Fibroblast of the aortic adventitia (primary cell): ENCODE results near the gene SLC25A44. TPM values are rescaled to one million over a fixed set of nuclear protein-coding genes. Genes with fewer than 3 reads are reported as not detected.
A peak's percentile ranks its signal among the peaks of the same experiment; 100 is the strongest.

Source experiments
- DNase-seq: peaks from one replicate; pipeline ENCODE4 v3.0.0-alpha.2; 2010; ENCODE audit warnings: low read depth
- H3K4me3 ChIP-seq: 2 replicates; pipeline ENCODE4 v1.5.1; 2011; ENCODE audit warnings: low read depth, mild to moderate bottlenecking, control low read depth, low read length, moderate library complexity
- CTCF ChIP-seq: IDR thresholded peaks from 2 replicates; pipeline ENCODE4 v1.5.1; 2011; ENCODE audit warnings: mild to moderate bottlenecking, low read length, control low read depth, inconsistent platforms; ENCODE audit not compliant: insufficient read depth
- total RNA-seq: library from RNA; depleted of rRNA; stranded (reverse); fragments of >200 nt; gene quantifications from 2 replicates; pipeline ENCODE4 v1.2.3, GENCODE V29; 2012; ENCODE audit warnings: low replicate concordance

Gene SLC25A44
- total RNA-seq: 13.8 and 14.5 TPM in 2 replicates

- TF ChIP-seq CTCF: peak; percentile 58
- H3K4me3 ChIP-seq: peak within 1 kb of the TSS; percentile 98
- DNase-seq: peak; percentile 100
These were observed at the start of gene SLC25A44 for GRCh38 chr1:156193488-156194299. Gene SLC25A44 (plus strand): TSS chr1:156194104. CDS start chr1:156199848, 5,744 bp downstream.

GRCh38 chr1:156144742-156145141, 49.2 kb upstream of the SLC25A44 start:
- no peak overlapping the region for H3K4me3 ChIP-seq
- DNase-seq: no peak
- no peak for TF ChIP-seq CTCF

- H3K4me3 ChIP-seq: no peak overlapping the region
- no peak for DNase-seq
- no peak for TF ChIP-seq CTCF
These were observed 48.3 kb upstream of the SLC25A44 start for GRCh38 chr1:156145650-156146019.

GRCh38 chr1:156146020-156146768, 47.7 kb upstream of the SLC25A44 start:
- TF ChIP-seq CTCF: peak; percentile 66
- peak; percentile 95 for DNase-seq
- no peak overlapping the region for H3K4me3 ChIP-seq

GRCh38 chr1:156146769-156147405, 47.0 kb upstream of the SLC25A44 start:
- peak; percentile 53 for DNase-seq
- no peak overlapping the region for H3K4me3 ChIP-seq
- no peak for TF ChIP-seq CTCF

- H3K4me3 ChIP-seq: no peak overlapping the region
- no peak for DNase-seq
- no peak for TF ChIP-seq CTCF
These were observed 45.7 kb upstream of the SLC25A44 start for GRCh38 chr1:156148216-156148615.
